ENCODE measurements around the gene ENTPD8. TPM values are rescaled to one million over a fixed set of nuclear protein-coding genes. Genes with fewer than 3 reads are reported as not detected.

The ENTPD8 gene
- total and polyA plus RNA-seq, 2 of the 13 experiments (the other 11 are each of a cell fraction or from before 2014, with no cell fraction given) = 0.26 to 0.44 TPM

GRCh38 chr9:137454597-137455358, 13.6 kb upstream of the ENTPD8 start (continued):
- TF ChIP-seq PAXIP1 (CRISPR knock-in tag; conservative IDR thresholded peaks at IDR 0.05) (peak; percentile 93), GPBP1L1 (CRISPR knock-in tag; IDR thresholded peaks at IDR 0.05) (no peak), ZBTB26 (CRISPR knock-in tag; IDR thresholded peaks at IDR 0.05; ENCODE audit: borderline replicate concordance) (peak; percentile 83), ATF2 (CRISPR knock-in tag; IDR thresholded peaks at IDR 0.05) (peak; percentile 79), FUBP1 (CRISPR knock-in tag; IDR thresholded peaks at IDR 0.05; ENCODE audit: borderline replicate concordance) (no peak), KLF13 (CRISPR knock-in tag; IDR thresholded peaks at IDR 0.05) (peak; percentile 27; the same call in 1 of the 2 replicates), ZHX1 (CRISPR knock-in tag; IDR thresholded peaks at IDR 0.05; ENCODE audit: low read depth) (peak; percentile 93), MIER2 (CRISPR knock-in tag; IDR thresholded peaks at IDR 0.05) (peak; percentile 59; the same call in 1 of the 2 replicates), GRHL1 (CRISPR knock-in tag; conservative IDR thresholded peaks at IDR 0.05) (no peak), KAT7 (CRISPR knock-in tag; IDR thresholded peaks at IDR 0.05; ENCODE audit: borderline replicate concordance) (peak; percentile 63; the same call in 1 of the 2 replicates)
